ENCODE results near the gene NFKBIL1.

Gene NFKBIL1

DNA sequence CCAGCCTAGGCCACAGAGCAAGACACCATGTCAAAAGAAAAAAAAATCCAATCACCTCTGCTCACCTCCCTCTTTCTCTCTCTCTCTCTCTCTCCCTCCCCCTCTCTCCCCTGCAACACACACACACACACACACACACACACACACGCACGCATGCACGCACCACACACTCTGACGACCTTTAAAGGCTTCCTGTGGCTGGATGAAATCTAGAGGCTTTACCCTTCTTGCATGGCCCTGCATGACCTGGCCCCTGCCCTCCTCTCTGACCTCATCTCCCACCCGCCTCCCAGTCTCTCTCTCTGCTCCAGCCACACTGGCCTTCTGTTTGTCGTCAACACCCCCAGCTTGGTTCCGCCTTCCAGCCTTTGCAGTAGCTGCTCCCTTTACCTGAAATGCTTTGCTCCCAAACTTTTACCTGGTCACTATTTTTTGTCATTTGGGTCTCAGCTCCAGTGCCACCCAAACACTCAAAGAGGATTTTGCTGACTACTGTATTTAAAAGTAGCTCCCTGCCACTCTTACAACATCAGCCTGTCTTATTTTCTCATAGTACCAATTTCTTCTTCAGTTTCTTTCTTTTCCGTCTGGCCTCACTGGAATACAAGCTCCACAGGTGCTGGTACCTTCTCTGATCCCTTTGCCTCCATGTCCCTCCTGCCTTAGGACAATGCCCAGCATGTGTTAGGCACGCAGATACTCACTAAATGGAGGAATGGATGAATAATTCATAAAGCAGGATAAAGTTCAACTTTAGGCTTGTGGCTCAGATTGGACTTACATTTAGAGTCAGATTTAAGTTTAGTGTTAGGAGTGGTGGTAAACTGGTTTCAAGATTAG, 20.3 kb downstream of the NFKBIL1 start:
- no peak for DNase-seq

DNA sequence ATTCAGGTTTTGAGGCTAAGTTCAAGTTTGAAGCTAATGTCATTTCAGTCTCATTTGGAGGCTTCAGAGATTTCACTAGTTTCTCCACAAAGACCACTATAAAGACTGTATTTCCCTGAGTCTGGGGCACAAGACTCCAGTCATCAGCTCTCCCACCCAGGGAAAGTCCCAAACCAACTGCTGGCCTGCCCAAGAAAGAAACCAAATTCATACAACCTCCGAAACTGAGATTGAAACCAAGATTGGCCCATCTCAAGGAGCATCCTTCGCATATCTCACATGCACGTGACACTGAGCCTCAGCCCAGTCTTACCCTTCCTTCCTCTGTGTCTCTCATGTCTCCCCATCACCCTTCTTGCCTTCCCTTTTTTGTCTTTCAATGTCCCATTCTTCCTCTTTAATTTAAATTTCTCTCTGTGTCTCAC, 21.1 kb downstream of the NFKBIL1 start:
- no peak for DNase-seq

DNA sequence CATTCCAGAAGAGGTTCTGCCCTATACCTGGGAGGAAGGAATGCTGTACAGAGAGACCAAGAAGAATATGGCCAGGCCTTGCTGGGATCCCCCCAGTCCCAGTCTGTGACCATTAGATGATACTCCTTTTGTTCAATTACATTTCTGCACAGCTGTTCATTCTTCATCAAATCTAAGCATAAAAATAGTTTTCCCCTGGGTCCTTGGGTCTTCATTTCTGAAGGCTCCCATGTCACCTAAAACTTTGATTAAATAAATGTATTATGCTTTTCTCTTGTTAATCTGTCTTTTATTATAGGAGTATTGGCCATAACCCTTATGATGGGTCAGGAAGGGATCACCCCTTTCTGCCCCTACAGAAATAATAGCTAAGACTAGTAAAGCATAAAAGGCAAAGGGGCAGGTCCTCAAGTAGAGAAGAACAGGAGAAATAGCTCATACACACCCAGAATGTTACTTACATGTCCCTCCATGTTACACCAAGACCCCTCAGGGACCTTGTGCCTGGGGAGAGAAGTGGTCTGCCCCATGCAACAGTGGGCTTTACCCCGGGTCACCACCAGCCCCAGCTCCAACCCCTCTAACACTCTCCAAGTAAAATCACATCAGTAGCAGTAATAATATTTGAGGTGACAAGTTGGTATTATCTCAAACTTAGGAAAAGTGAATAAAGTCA, 22.6 kb downstream of the NFKBIL1 start:
- DNase-seq: no peak

DNA sequence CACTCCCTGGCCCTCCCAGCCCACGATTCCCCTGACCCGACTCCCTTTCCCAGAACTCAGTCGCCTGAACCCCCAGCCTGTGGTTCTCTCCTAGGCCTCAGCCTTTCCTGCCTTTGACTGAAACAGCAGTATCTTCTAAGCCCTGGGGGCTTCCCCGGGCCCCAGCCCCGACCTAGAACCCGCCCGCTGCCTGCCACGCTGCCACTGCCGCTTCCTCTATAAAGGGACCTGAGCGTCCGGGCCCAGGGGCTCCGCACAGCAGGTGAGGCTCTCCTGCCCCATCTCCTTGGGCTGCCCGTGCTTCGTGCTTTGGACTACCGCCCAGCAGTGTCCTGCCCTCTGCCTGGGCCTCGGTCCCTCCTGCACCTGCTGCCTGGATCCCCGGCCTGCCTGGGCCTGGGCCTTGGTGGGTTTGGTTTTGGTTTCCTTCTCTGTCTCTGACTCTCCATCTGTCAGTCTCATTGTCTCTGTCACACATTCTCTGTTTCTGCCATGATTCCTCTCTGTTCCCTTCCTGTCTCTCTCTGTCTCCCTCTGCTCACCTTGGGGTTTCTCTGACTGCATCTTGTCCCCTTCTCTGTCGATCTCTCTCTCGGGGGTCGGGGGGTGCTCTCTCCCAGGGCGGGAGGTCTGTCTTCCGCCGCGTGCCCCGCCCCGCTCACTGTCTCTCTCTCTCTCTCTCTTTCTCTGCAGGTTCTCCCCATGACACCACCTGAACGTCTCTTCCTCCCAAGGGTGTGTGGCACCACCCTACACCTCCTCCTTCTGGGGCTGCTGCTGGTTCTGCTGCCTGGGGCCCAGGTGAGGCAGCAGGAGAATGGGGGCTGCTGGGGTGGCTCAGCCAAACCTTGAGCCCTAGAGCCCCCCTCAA, 24.9 kb downstream of the NFKBIL1 start, which contains the start of gene LTA:
Gene LTA (plus strand): TSS at position 249 of the 871 bp plus-strand sequence. CDS start 454 bp downstream, at position 703.
- no peak for DNase-seq

DNA sequence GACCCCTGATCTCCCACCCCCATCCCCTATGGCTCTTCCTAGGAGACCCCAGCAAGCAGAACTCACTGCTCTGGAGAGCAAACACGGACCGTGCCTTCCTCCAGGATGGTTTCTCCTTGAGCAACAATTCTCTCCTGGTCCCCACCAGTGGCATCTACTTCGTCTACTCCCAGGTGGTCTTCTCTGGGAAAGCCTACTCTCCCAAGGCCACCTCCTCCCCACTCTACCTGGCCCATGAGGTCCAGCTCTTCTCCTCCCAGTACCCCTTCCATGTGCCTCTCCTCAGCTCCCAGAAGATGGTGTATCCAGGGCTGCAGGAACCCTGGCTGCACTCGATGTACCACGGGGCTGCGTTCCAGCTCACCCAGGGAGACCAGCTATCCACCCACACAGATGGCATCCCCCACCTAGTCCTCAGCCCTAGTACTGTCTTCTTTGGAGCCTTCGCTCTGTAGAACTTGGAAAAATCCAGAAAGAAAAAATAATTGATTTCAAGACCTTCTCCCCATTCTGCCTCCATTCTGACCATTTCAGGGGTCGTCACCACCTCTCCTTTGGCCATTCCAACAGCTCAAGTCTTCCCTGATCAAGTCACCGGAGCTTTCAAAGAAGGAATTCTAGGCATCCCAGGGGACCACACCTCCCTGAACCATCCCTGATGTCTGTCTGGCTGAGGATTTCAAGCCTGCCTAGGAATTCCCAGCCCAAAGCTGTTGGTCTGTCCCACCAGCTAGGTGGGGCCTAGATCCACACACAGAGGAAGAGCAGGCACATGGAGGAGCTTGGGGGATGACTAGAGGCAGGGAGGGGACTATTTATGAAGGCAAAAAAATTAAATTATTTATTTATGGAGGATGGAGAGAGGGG, 26.1 kb downstream of the NFKBIL1 start:
- no peak for DNase-seq

DNA sequence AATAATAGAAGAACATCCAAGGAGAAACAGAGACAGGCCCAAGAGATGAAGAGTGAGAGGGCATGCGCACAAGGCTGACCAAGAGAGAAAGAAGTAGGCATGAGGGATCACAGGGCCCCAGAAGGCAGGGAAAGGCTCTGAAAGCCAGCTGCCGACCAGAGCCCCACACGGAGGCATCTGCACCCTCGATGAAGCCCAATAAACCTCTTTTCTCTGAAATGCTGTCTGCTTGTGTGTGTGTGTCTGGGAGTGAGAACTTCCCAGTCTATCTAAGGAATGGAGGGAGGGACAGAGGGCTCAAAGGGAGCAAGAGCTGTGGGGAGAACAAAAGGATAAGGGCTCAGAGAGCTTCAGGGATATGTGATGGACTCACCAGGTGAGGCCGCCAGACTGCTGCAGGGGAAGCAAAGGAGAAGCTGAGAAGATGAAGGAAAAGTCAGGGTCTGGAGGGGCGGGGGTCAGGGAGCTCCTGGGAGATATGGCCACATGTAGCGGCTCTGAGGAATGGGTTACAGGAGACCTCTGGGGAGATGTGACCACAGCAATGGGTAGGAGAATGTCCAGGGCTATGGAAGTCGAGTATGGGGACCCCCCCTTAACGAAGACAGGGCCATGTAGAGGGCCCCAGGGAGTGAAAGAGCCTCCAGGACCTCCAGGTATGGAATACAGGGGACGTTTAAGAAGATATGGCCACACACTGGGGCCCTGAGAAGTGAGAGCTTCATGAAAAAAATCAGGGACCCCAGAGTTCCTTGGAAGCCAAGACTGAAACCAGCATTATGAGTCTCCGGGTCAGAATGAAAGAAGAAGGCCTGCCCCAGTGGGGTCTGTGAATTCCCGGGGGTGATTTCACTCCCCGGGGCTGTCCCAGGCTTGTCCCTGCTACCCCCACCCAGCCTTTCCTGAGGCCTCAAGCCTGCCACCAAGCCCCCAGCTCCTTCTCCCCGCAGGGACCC, 27.0 kb downstream of the NFKBIL1 start:
- DNase-seq: no peak

DNA sequence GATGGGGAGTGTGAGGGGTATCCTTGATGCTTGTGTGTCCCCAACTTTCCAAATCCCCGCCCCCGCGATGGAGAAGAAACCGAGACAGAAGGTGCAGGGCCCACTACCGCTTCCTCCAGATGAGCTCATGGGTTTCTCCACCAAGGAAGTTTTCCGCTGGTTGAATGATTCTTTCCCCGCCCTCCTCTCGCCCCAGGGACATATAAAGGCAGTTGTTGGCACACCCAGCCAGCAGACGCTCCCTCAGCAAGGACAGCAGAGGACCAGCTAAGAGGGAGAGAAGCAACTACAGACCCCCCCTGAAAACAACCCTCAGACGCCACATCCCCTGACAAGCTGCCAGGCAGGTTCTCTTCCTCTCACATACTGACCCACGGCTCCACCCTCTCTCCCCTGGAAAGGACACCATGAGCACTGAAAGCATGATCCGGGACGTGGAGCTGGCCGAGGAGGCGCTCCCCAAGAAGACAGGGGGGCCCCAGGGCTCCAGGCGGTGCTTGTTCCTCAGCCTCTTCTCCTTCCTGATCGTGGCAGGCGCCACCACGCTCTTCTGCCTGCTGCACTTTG, 28.0 kb downstream of the NFKBIL1 start, which contains the start of gene TNF:
Gene TNF (plus strand): TSS at position 231 of the 567 bp plus-strand sequence. CDS start 177 bp downstream, at position 408.
- peak; percentile 6 for DNase-seq

DNA sequence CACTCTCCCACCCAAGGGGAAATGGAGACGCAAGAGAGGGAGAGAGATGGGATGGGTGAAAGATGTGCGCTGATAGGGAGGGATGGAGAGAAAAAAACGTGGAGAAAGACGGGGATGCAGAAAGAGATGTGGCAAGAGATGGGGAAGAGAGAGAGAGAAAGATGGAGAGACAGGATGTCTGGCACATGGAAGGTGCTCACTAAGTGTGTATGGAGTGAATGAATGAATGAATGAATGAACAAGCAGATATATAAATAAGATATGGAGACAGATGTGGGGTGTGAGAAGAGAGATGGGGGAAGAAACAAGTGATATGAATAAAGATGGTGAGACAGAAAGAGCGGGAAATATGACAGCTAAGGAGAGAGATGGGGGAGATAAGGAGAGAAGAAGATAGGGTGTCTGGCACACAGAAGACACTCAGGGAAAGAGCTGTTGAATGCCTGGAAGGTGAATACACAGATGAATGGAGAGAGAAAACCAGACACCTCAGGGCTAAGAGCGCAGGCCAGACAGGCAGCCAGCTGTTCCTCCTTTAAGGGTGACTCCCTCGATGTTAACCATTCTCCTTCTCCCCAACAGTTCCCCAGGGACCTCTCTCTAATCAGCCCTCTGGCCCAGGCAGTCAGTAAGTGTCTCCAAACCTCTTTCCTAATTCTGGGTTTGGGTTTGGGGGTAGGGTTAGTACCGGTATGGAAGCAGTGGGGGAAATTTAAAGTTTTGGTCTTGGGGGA, 28.7 kb downstream of the NFKBIL1 start:
- peak; percentile 12 for DNase-seq

DNA sequence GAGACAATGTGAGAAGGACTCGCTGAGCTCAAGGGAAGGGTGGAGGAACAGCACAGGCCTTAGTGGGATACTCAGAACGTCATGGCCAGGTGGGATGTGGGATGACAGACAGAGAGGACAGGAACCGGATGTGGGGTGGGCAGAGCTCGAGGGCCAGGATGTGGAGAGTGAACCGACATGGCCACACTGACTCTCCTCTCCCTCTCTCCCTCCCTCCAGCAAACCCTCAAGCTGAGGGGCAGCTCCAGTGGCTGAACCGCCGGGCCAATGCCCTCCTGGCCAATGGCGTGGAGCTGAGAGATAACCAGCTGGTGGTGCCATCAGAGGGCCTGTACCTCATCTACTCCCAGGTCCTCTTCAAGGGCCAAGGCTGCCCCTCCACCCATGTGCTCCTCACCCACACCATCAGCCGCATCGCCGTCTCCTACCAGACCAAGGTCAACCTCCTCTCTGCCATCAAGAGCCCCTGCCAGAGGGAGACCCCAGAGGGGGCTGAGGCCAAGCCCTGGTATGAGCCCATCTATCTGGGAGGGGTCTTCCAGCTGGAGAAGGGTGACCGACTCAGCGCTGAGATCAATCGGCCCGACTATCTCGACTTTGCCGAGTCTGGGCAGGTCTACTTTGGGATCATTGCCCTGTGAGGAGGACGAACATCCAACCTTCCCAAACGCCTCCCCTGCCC, 29.6 kb downstream of the NFKBIL1 start:
- DNase-seq: no peak

DNA sequence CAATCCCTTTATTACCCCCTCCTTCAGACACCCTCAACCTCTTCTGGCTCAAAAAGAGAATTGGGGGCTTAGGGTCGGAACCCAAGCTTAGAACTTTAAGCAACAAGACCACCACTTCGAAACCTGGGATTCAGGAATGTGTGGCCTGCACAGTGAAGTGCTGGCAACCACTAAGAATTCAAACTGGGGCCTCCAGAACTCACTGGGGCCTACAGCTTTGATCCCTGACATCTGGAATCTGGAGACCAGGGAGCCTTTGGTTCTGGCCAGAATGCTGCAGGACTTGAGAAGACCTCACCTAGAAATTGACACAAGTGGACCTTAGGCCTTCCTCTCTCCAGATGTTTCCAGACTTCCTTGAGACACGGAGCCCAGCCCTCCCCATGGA, 30.2 kb downstream of the NFKBIL1 start:
- DNase-seq: no peak

DNA sequence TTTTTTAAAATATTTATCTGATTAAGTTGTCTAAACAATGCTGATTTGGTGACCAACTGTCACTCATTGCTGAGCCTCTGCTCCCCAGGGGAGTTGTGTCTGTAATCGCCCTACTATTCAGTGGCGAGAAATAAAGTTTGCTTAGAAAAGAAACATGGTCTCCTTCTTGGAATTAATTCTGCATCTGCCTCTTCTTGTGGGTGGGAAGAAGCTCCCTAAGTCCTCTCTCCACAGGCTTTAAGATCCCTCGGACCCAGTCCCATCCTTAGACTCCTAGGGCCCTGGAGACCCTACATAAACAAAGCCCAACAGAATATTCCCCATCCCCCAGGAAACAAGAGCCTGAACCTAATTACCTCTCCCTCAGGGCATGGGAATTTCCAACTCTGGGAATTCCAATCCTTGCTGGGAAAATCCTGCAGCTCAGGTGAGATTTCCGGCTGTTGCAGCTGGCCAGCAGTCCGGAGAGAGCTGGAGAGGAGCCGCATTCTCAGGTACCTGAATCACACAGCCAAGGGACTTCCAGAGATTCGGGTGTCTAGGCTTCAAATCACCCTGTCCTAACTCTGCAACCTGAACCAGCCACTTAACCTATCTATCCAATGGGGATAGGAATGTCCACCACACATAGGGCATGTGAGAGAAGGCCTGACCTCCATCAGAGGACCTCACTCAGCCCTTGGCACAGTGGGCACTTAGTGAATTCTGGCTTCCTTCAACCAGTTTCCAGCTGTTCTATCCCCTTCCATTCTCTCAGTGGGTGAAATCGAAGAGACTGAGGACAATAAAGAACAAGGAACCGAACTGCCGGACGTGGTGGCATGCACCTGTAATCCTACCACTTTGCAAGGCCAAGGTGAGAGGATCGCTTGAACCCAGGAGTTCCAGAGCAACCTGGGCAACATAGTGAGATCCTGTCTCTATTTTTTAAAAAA, 31.0 kb downstream of the NFKBIL1 start:
- no peak for DNase-seq

DNA sequence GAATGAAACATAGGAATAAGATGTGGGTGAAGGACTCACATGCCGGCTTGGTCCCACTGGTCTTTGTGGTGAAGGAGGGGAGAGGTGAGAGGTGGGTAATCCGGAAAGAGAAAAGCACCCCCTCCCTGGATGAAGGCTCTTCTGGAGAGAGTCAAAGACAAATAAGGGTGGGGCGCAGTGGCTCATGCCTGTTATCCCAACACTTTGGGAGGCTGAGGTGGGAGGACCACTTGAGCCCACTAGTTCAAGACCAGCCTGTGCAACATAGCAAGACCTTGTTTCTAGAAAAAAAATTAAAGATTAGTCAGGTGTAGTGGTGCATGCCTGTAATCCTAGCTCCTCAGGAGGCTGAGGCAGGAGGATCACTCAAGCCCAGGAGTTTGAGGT, 31.7 kb downstream of the NFKBIL1 start:
- DNase-seq: no peak

DNA sequence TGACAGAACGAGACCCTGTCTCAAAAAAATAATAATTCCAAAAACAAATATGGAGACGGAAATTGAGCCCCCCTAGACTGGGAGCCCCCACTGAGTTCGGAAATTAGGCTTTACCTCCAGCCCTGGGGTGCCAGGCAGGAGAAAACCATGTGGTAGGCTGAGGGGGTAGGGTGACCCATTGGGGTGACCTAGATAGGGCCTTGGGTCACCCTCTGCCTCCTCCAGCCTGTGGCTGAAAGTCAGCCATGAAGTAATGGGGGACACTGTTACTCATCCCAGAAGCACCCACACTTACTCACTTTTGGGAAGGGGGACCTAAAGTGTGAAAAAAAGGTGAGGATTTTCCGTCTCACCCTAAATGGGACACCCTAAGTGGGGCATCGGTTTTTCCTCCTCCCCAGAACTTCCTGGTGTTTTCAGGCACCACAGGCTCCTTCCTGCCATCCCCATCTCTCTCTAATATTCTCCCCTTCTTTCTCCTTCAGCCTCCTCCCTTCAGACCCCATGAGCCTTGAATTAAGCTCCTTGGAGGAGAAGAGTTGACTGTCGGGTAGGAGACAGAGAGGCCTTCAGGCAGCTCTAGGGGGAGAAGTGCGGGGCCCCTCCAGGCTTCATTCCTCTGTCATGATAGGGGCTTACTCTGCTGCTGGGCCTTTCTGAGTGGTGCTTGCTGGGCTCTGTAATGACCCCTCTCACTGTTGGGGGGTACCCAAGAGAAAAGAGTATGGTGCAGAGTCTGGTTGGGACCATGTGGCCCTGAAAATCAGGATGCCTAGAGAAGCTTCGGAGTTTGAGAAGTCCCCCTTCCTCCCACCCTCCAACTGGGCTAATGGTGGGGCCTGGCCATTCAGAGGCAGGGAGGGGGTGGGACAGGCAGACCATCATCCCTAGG, 32.4 kb downstream of the NFKBIL1 start:
- DNase-seq: no peak

DNA sequence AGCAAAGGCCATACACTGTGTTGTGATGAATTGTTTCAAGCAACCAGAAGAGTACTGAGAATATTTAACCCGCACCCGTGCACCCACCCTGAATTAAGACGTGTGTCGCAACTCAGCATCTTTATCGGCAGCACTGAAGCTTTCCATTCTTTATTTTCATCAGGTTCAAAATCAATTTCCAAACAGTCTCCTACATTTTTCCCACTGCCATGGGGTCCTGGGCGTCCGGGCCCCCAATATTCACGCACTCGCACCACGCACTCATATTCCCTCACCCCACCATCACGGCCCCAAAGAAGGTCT, 33.0 kb downstream of the NFKBIL1 start:
- DNase-seq: no peak

DNA sequence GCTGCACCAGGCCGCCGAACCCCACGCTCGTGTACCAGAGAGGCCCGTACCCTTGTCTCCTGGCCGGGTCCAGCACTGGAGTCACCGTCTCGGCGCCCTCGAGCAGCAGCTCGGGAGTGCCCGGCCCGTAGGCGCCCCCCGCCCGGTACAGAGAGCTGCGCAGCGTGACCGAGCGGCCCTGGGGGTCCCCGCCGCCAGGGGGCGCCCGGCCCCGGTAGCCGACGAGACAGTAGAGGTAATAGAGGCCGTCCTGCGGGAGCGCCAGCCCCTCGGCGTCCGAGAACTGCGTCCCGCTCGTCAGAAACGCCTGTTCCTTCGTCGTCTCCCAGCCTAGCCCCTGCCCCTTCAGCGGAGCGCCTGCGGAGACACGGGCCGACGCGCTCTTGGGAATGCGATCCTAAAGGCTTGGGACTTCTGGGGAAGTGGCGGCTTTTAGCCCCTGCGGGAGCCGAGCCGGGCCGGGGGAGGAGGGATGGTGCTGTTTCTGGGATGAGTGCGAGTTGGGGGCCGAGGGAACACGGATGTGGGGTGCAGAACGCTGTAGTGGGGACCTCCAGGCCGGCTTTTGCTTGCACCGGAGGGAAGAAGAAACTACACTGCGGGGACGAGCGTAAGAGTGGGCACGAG, 33.5 kb downstream of the NFKBIL1 start:
- peak; percentile 60 for DNase-seq

DNA sequence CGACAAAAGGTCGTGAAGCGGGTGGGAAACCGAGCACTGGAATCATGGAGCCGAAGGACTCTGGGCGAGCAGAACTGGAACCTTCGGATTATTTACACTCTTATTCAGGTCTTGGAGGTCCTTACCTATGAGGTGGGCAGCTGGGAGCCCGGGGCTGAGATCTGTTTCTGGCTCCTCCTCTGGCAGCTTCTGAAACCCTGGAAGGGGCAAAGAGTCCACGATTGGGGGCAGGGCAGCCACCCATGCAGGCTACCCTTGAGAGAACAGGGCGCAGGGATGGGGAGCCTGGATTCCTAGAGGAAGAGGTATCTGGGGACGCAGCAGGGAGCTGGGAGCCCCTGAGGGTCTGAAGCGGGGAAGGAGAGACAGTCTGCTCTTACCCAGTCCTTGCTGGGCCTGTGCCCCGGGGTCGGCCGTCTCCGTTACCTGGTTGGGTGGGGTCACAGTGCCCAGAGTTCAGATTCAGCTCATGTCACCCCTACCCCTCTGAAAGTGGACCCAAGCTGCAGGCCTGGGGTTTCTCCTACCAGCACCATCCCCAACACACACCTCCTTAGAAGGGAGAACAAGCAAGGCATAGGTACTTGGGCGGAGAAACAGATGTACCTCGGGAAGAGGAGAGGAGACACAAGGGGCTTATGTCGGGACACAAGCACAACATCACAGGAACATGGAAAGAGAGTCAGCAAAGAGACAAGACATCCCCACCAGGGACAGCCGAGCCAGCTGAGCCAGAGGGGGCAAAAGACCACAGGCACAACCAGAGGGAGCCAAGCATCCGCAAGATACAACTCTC, 34.2 kb downstream of the NFKBIL1 start:
- DNase-seq: no peak
